H1 (cell line): ENCODE measurements around the gene CBL. TPM values are rescaled to one million over a fixed set of nuclear protein-coding genes. Genes with fewer than 3 reads are reported as not detected.
A peak's percentile ranks its signal among the peaks of the same experiment; 100 is the strongest.

Source experiments
- CTCF ChIA-PET: fragments of 300-600 bp; sonication (Branson Sonifier 250); formaldehyde crosslinking; loops from one replicate; lab custom pipeline; 2021; ENCODE audit not compliant: partially characterized antibody; lab: Charles Lee
- POLR2A ChIA-PET: fragments of 300-600 bp; sonication (Branson Sonifier 250); formaldehyde crosslinking; loops from one replicate; lab custom pipeline; 2021; ENCODE audit warnings: inconsistent platforms; ENCODE audit not compliant: partially characterized antibody; lab: Charles Lee
- DNase-seq, 2 experiments: peaks; one replicate each; pipeline versions ENCODE4 v3.0.0 to v3.0.0-alpha.2; 2010 to 2022; ENCODE audit warnings: low spot score in 2 of 2, low read depth in 1 of 2, mixed read lengths in 1 of 2
- FAIRE-seq: peaks from 2 replicates; lab custom pipeline; 2011; peaks lifted over from hg19 to GRCh38; lab: Jason Lieb, UNC
- H2AFZ ChIP-seq: 2 replicates; pipeline ENCODE4 v1.8.1; 2012; ENCODE audit warnings: low read length, inconsistent platforms
- H2AK5ac ChIP-seq: 2 replicates; pipeline ENCODE4 v1.6.1; 2013; ENCODE audit warnings: low read depth, low read length
- H2BK120ac ChIP-seq: replicated peaks from 2 replicates; pipeline ENCODE3; 2013; ENCODE audit warnings: low read depth, low read length, inconsistent platforms
- H2BK12ac ChIP-seq: 2 replicates; pipeline ENCODE4 v1.6.1; 2013; ENCODE audit warnings: low read depth, low read length
- H2BK15ac ChIP-seq: 2 replicates; pipeline ENCODE4 v1.6.1; 2013; ENCODE audit warnings: low read length
- H2BK20ac ChIP-seq: 2 replicates; pipeline ENCODE4 v1.6.1; 2013; ENCODE audit warnings: low read length
- H2BK5ac ChIP-seq: 2 replicates; pipeline ENCODE4 v1.6.1; 2013; ENCODE audit warnings: low read depth, low read length
- H3K14ac ChIP-seq: 2 replicates; pipeline ENCODE4 v1.6.1; 2013; ENCODE audit warnings: inconsistent platforms; ENCODE audit not compliant: insufficient read length
- H3K18ac ChIP-seq: 2 replicates; pipeline ENCODE4 v1.6.1; 2013; ENCODE audit warnings: low read length; ENCODE audit errors: extremely low read depth
- H3K23ac ChIP-seq: 2 replicates; pipeline ENCODE4 v1.6.1; 2013; ENCODE audit warnings: inconsistent platforms; ENCODE audit not compliant: insufficient read length
- H3K23me2 ChIP-seq: 2 replicates; pipeline ENCODE4 v1.6.1; 2013; ENCODE audit warnings: low read depth, low read length
- H3K27ac ChIP-seq: 2 replicates; pipeline ENCODE4 v1.6.1; 2011; ENCODE audit warnings: low read depth, low read length, inconsistent platforms
- H3K27me3 ChIP-seq, 4 experiments: replicated peaks in 1 of 4; 1 replicate in 1 of 4; 2 replicates in 3 of 4; pipeline versions ENCODE4 v1.6.1 to v1.8.1; 2011 to 2013; ENCODE audit warnings: low read length in 3 of 4, mild to moderate bottlenecking in 3 of 4, inconsistent platforms in 2 of 4, mixed read lengths in 2 of 4, moderate library complexity in 1 of 4; ENCODE audit not compliant: control insufficient read depth in 3 of 4, insufficient read depth in 3 of 4; ENCODE audit errors: extremely low read depth in 1 of 4
- H3K36me3 ChIP-seq, 4 experiments: 2 replicates each; pipeline versions ENCODE4 v1.6.1 to v1.8.1; 2011 to 2013; ENCODE audit warnings: mild to moderate bottlenecking in 4 of 4, low read length in 3 of 4, moderate library complexity in 2 of 4, control low read depth in 1 of 4, inconsistent platforms in 1 of 4; ENCODE audit not compliant: insufficient read depth in 4 of 4, control insufficient read depth in 2 of 4
- H3K4ac ChIP-seq: replicated peaks from 2 replicates; pipeline ENCODE3; 2013; ENCODE audit warnings: low read length, low read depth, mixed read lengths, inconsistent platforms; ENCODE audit not compliant: insufficient read length
- H3K4me1 ChIP-seq, 4 experiments: replicated peaks in 1 of 4; 1 replicate in 1 of 4; 2 replicates in 3 of 4; pipeline versions ENCODE4 v1.6.1 to v1.8.1; 2011 to 2013; ENCODE audit warnings: low read length in 3 of 4, inconsistent platforms in 2 of 4, mixed read lengths in 1 of 4; ENCODE audit not compliant: insufficient read depth in 4 of 4, control insufficient read depth in 3 of 4
- H3K4me2 ChIP-seq, 2 experiments: 2 replicates each; pipeline versions ENCODE4 v1.6.1 to v1.8.1; 2011 to 2013; ENCODE audit warnings: low read depth in 2 of 2, low read length in 2 of 2, control low read depth in 1 of 2, inconsistent platforms in 1 of 2, mild to moderate bottlenecking in 1 of 2; ENCODE audit not compliant: insufficient read depth in 1 of 2
- H3K4me3 ChIP-seq, 4 experiments: fragments of 200-600, 300-600 bp in 1 of 4; sonication (generic), shearing (Covaris generic), sonication (Bioruptor Twin) in 1 of 4; 2 replicates each; pipeline versions ENCODE4 v1.5.1 to v1.8.1; 2011 to 2016; ENCODE audit warnings: low read length in 4 of 4, low read depth in 3 of 4, control low read depth in 2 of 4, inconsistent platforms in 2 of 4, mild to moderate bottlenecking in 2 of 4, mixed read lengths in 1 of 4, moderate library complexity in 1 of 4; ENCODE audit not compliant: insufficient read depth in 2 of 4; ENCODE audit errors: extremely low read depth in 1 of 4
- H3K56ac ChIP-seq: replicated peaks from 2 replicates; pipeline ENCODE3; 2013; ENCODE audit warnings: low read depth, mild to moderate bottlenecking, mixed read lengths, low read length, inconsistent platforms; ENCODE audit not compliant: insufficient read length
- H3K79me1 ChIP-seq: 2 replicates; pipeline ENCODE4 v1.6.1; 2013; ENCODE audit warnings: low read depth, low read length, control low read depth
- H3K79me2 ChIP-seq, 2 experiments: 2 replicates each; pipeline versions ENCODE4 v1.6.1 to v1.8.1; 2012 to 2013; ENCODE audit warnings: low read length in 2 of 2, mild to moderate bottlenecking in 2 of 2, inconsistent platforms in 1 of 2; ENCODE audit not compliant: insufficient read depth in 2 of 2, control insufficient read depth in 1 of 2
- H3K9ac ChIP-seq, 4 experiments: replicated peaks in 1 of 4; 1 replicate in 1 of 4; 2 replicates in 3 of 4; pipeline versions ENCODE4 v1.6.1 to v1.8.1; 2011 to 2013; ENCODE audit warnings: low read depth in 3 of 4, low read length in 3 of 4, control low read depth in 2 of 4, mild to moderate bottlenecking in 2 of 4, moderate library complexity in 2 of 4, inconsistent platforms in 1 of 4; ENCODE audit errors: extremely low read depth in 1 of 4
- H3K9me3 ChIP-seq, 2 experiments: 2 replicates each; pipeline versions ENCODE4 v1.6.1 to v1.8.1; 2012 to 2013; ENCODE audit warnings: mild to moderate bottlenecking in 2 of 2, moderate library complexity in 2 of 2, control low read depth in 1 of 2, inconsistent platforms in 1 of 2, low read depth in 1 of 2, low read length in 1 of 2, mixed read lengths in 1 of 2; ENCODE audit not compliant: insufficient read depth in 2 of 2
- H4K20me1 ChIP-seq, 2 experiments: replicated peaks in 1 of 2; 2 replicates each; pipeline versions ENCODE3 to v1.8.1; 2011 to 2013; ENCODE audit warnings: inconsistent platforms in 2 of 2, low read length in 2 of 2, mild to moderate bottlenecking in 1 of 2; ENCODE audit not compliant: insufficient read depth in 2 of 2, control insufficient read depth in 1 of 2
- H4K5ac ChIP-seq: 2 replicates; pipeline ENCODE4 v1.6.1; 2013; ENCODE audit warnings: low read length, low read depth, mixed read lengths, inconsistent platforms; ENCODE audit not compliant: insufficient read length
- H4K8ac ChIP-seq: 2 replicates; pipeline ENCODE4 v1.8.0; 2013; ENCODE audit warnings: mild to moderate bottlenecking, moderate library complexity, low read length, inconsistent platforms; ENCODE audit not compliant: insufficient read depth; ENCODE audit errors: extremely low read depth
- H4K91ac ChIP-seq: replicated peaks from 2 replicates; pipeline ENCODE3; 2013; ENCODE audit warnings: low read length, mixed read lengths, inconsistent platforms; ENCODE audit not compliant: insufficient read length
- CREB1 ChIP-seq: IDR thresholded peaks from 2 replicates; pipeline ENCODE4 v1.6.1; 2012; ENCODE audit warnings: inconsistent platforms
- WGBS, 2 experiments: shearing (Covaris generic) in 1 of 2; methylation state at CpG; one replicate each; pipeline versions ENCODE4 v1.1.6 to v1.1.7; 2013 to 2015; ENCODE audit warnings: low lambda C conversion rate in 2 of 2, mixed read lengths in 2 of 2, inconsistent platforms in 1 of 2, low coverage in 1 of 2, missing lambda C conversion rate in 1 of 2; ENCODE audit not compliant: insufficient replicate concordance in 2 of 2, insufficient coverage in 1 of 2, insufficient read length in 1 of 2; ENCODE audit errors: extremely low coverage in 1 of 2, missing lambda C conversion rate in 1 of 2; 5-methylcytosine and 5-hydroxymethylcytosine counted together
- polyA plus RNA-seq, 7 experiments: library from polyadenylated mRNA; depleted of rRNA in 3 of 7; stranded (reverse) in 5 of 7; unstranded in 2 of 7; fragments of >200 nt in 5 of 7; fragments of 200-250 nt in 2 of 7; gene quantifications; 1 replicate in 5 of 7; 2 replicates in 1 of 7; 4 replicates in 1 of 7; pipeline versions ENCODE4 v1.2.1 to v1.2.3, GENCODE V29; 2011 to 2013; ENCODE audit warnings: missing spikeins in 2 of 7, mixed read lengths in 2 of 7
- total RNA-seq: library from RNA; stranded (reverse); fragmentation: NEBNext Ultra II Directional; extraction: Animal tissue kit (Norgen Biotek cat#: 25700); gene quantifications from 2 replicates; pipeline ENCODE4 v1.2.1, GENCODE V29; 2021

Gene CBL
- total and polyA plus RNA-seq, 2 of the 8 experiments (the other 6 are each of a cell fraction or from before 2014, with no cell fraction given) = 23.1 to 57.8 TPM

DNA sequence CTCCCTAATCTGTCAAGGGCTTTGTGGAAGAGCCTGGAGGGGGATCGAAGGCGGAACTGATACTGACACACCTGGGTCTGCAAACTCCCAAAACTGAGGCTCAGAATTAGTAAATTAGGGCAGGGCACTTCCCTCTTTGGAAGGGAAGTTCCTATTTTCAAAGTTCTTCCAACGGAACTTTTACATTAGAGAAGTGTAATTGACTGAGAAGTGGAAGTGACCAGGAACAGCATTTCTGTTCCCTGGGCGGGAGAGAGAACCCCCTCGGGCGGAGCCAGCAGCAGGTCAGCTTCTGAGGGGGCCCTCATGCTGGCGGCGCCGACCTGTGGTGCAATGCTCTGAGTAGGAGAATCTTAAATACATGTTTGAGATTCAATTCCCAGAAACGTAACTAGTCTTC lies 1.1 kb upstream of the CBL start:
- DNase-seq (no peak), FAIRE-seq (no peak)
- Histone ChIP-seq H3K4ac (no peak overlapping the region), H4K20me1 (peaks cover 5% of the 10 kb centered on the region in 2 experiments), H2AFZ (no peak overlapping the region), H3K14ac (no peak overlapping the region), H2BK12ac (no peak overlapping the region), H3K9ac (no peak overlapping the region), H3K18ac (no peak overlapping the region), H2BK15ac (no peak overlapping the region), H3K4me3 (peak overlapping the region in 2 of 4 experiments; percentile 1 to 100; a peak in 4 of 8 replicates), H2BK5ac (no peak overlapping the region), H2BK120ac (no peak overlapping the region), H2AK5ac (no peak overlapping the region), H4K8ac (no peak overlapping the region), H2BK20ac (no peak overlapping the region), H3K9me3 (no peaks in the 10 kb centered on the region), H3K27me3 (no peaks in the 10 kb centered on the region), H3K23ac (no peak overlapping the region), H3K36me3 (no peaks in the 10 kb centered on the region), H3K23me2 (peaks cover 9% of the 10 kb centered on the region), H3K56ac (no peak overlapping the region), H3K4me1 (peaks cover 3 to 9% (median 6%) of the 10 kb centered on the region in 4 experiments; a peak in 6 of 7 replicates), H3K79me1 (0 out of 2 replicates have a peak, but pooled peaks cover 3% of the 10 kb centered on the region), H3K4me2 (peak overlapping the region; percentile 57 to 96; a peak in 3 of 4 replicates), H4K91ac (no peak overlapping the region), H3K27ac (no peak overlapping the region), H4K5ac (no peak overlapping the region), H3K79me2 (peaks cover 18 to 34% of the 10 kb centered on the region in 2 experiments)
- ChIA-PET POLR2A (interaction anchor here (0.8 to 2.5 kb wide), 3 partner anchors 9 to 68 kb away, joined by 3 to 12 read pairs (median 5); no protein-coding TSS in a partner anchor), CTCF (interaction anchor here (0.7 to 20.1 kb wide), 13 partner anchors 9 to 122 kb away, joined by 3 to 367 read pairs (median 3); partner anchors contain the start of gene ABCG4)
- 60% methylated on average over 10 of the region's 10 CpGs; no CpG with 5 or more reads in 1 of the 2 experiments for WGBS, 2 experiments
- TF ChIP-seq CREB1 = no peak
